Left ventricle myocardium inferior (tissue), 1 donor: ENCODE data around the gene TNFAIP2. TPM values are rescaled to one million over a fixed set of nuclear protein-coding genes. Genes with fewer than 3 reads are reported as not detected.

Experiments
- DNase-seq: peaks from one replicate; pipeline ENCODE4 v3.0.0-alpha.2; 2020
- H3K27ac ChIP-seq: fragments of 200-600 bp; replicated peaks from 2 replicates; pipeline ENCODE4 v1.8.0; 2021
- H3K27me3 ChIP-seq: fragments of 200-600 bp; 2 replicates; pipeline ENCODE4 v1.8.0; 2021; ENCODE audit warnings: low read depth
- H3K36me3 ChIP-seq: fragments of 200-600 bp; 2 replicates; pipeline ENCODE4 v1.8.0; 2021
- H3K4me1 ChIP-seq: fragments of 200-600 bp; 2 replicates; pipeline ENCODE4 v1.8.0; 2021
- H3K4me3 ChIP-seq: fragments of 200-600 bp; 2 replicates; pipeline ENCODE4 v1.8.0; 2021; ENCODE audit warnings: mild to moderate bottlenecking, moderate library complexity
- H3K9me3 ChIP-seq: fragments of 200-600 bp; replicated peaks from 2 replicates; pipeline ENCODE4 v1.8.0; 2021
- CTCF ChIP-seq: fragments of 200-600 bp; IDR thresholded peaks from 2 replicates; pipeline ENCODE4 v1.8.0; 2021; ENCODE audit warnings: antibody characterized with exemption, mild to moderate bottlenecking, borderline replicate concordance
- intact Hi-C: fragments of 100-400 bp; cut with micrococcal nuclease; formaldehyde crosslinking; loops from one replicate; pipeline ENCODE4 v1.11.0; 2022
- total RNA-seq: library from RNA; stranded (reverse); fragmentation: NEBNext Ultra II Directional; extraction: Animal tissue kit (Norgen Biotek cat#: 25700); gene quantifications from one replicate; pipeline ENCODE4 v1.2.1, GENCODE V29; 2021
- donor health status: DM: no; HTN: yes; CAD: no; lungs with severe emphysema.

The TNFAIP2 gene
- total RNA-seq, 1 donor from 2014 or later = 40.1 TPM

- Histone ChIP-seq H3K36me3 (no peaks in the 10 kb centered on the region), H3K27me3 (no peaks in the 10 kb centered on the region), H3K27ac (no peak overlapping the region), H3K4me1 (peaks cover 16% of the 10 kb centered on the region), H3K4me3 (no peak overlapping the region), H3K9me3 (no peaks in the 10 kb centered on the region)
- no peak for TF ChIP-seq CTCF
- DNase-seq = no peak
- intact Hi-C loops = no loop called here
Measured at GRCh38 chr14:103155826-103156394, 32.6 kb downstream of the TNFAIP2 start.

GRCh38 chr14:103156651-103157378 lies 33.6 kb downstream of the TNFAIP2 start:
- Histone ChIP-seq H3K4me1 (peaks cover 17% of the 10 kb centered on the region), H3K27ac (no peak overlapping the region), H3K27me3 (no peaks in the 10 kb centered on the region), H3K4me3 (no peak overlapping the region), H3K9me3 (no peaks in the 10 kb centered on the region), H3K36me3 (no peaks in the 10 kb centered on the region)
- DNase-seq = no peak
- TF ChIP-seq CTCF = no peak
- intact Hi-C loops = no loop called here

GRCh38 chr14:103157969-103158368 lies 34.7 kb downstream of the TNFAIP2 start:
- Histone ChIP-seq H3K27ac (no peak overlapping the region), H3K9me3 (no peaks in the 10 kb centered on the region), H3K4me3 (no peak overlapping the region), H3K36me3 (no peaks in the 10 kb centered on the region), H3K4me1 (peaks cover 17% of the 10 kb centered on the region), H3K27me3 (no peaks in the 10 kb centered on the region)
- no peak for DNase-seq
- TF ChIP-seq CTCF = no peak
- intact Hi-C loops = no loop called here

- no peak overlapping the region for H3K27ac ChIP-seq
- no peak for TF ChIP-seq CTCF
- no peaks in the 10 kb centered on the region for H3K9me3 ChIP-seq
- no peak for DNase-seq
- H3K27me3 ChIP-seq = no peaks in the 10 kb centered on the region
- H3K4me1 ChIP-seq = peaks cover 17% of the 10 kb centered on the region
- intact Hi-C loops = no loop called here
- no peak overlapping the region for H3K4me3 ChIP-seq
- H3K36me3 ChIP-seq = no peaks in the 10 kb centered on the region
Measured at GRCh38 chr14:103158688-103159087, 35.4 kb downstream of the TNFAIP2 start.

GRCh38 chr14:103160321-103161053 lies 37.2 kb downstream of the TNFAIP2 start:
- H3K4me3 ChIP-seq = no peak overlapping the region
- TF ChIP-seq CTCF = no peak
- no peak for DNase-seq
- H3K27ac ChIP-seq = no peak overlapping the region
- no peaks in the 10 kb centered on the region for H3K27me3 ChIP-seq
- peaks cover 7% of the 10 kb centered on the region for H3K4me1 ChIP-seq
- no peaks in the 10 kb centered on the region for H3K36me3 ChIP-seq
- intact Hi-C loops = no loop called here
- H3K9me3 ChIP-seq = no peaks in the 10 kb centered on the region
